ENCODE data around the gene KBTBD7. TPM values are rescaled to one million over a fixed set of nuclear protein-coding genes. Genes with fewer than 3 reads are reported as not detected.
A peak's percentile ranks its signal among the peaks of the same experiment; 100 is the strongest.

The KBTBD7 gene
- total and polyA plus RNA-seq, 9 of the 15 experiments (the other 6 are each of a cell fraction or from before 2014, with no cell fraction given): 1.8 to 4.4 (median 3.3) TPM

DNA sequence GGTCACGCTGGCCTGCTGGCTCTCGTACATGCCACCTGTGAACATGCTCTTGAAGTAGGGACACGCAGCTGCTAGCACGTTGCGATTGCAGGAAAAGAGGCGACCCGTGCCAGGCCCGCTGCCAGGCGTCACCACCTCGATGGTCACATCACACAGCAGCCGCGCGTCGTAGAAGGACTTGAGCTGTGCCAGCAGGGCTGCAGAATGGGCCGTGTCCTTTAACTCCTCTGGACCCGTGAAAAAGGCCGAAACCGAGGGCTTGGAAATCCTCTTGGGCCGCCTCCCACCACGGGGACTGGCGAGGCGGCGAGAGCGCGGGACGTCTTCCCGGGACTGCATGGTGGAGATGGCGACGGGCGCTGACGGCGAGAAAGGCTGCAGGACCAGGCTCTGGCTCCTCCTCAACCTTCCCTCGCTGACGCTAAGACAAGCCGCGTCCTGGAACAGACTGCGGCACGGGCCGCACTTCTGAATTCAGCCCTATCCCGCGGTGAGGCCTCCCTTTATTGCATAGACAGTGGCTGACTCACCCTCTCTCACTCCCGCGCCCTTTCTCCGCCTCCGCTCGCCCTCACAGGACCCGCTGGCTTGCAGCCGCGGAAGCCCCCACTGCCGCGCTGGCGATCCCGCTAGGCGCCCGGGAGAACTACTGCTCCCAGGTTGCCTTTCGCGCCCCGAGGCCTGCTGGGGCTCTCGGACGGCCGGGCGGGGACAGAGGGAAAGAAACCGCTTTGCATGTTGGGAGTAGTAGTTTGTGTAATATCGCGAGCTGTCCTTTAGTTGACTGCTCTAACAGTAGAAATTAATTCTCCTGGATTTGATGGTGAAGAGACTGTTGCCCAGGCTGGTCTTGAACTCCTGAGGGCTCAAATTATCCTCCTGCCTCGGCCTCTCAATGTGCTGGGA is at the start of gene KBTBD7 (continued):
- TF ChIP-seq, protein P1, sequence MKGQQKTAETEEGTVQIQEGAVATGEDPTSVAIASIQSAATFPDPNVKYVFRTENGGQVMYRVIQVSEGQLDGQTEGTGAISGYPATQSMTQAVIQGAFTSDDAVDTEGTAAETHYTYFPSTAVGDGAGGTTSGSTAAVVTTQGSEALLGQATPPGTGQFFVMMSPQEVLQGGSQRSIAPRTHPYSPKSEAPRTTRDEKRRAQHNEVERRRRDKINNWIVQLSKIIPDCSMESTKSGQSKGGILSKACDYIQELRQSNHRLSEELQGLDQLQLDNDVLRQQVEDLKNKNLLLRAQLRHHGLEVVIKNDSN (CRISPR knock-in tag; IDR thresholded peaks at IDR 0.05): no peak
- TF ChIP-seq MAZ (CRISPR knock-in tag; conservative IDR thresholded peaks at IDR 0.05 in 1 of 2, IDR thresholded peaks at IDR 0.05 in 1 of 2): peak; percentile 84 to 85
- TF ChIP-seq, protein P2, sequence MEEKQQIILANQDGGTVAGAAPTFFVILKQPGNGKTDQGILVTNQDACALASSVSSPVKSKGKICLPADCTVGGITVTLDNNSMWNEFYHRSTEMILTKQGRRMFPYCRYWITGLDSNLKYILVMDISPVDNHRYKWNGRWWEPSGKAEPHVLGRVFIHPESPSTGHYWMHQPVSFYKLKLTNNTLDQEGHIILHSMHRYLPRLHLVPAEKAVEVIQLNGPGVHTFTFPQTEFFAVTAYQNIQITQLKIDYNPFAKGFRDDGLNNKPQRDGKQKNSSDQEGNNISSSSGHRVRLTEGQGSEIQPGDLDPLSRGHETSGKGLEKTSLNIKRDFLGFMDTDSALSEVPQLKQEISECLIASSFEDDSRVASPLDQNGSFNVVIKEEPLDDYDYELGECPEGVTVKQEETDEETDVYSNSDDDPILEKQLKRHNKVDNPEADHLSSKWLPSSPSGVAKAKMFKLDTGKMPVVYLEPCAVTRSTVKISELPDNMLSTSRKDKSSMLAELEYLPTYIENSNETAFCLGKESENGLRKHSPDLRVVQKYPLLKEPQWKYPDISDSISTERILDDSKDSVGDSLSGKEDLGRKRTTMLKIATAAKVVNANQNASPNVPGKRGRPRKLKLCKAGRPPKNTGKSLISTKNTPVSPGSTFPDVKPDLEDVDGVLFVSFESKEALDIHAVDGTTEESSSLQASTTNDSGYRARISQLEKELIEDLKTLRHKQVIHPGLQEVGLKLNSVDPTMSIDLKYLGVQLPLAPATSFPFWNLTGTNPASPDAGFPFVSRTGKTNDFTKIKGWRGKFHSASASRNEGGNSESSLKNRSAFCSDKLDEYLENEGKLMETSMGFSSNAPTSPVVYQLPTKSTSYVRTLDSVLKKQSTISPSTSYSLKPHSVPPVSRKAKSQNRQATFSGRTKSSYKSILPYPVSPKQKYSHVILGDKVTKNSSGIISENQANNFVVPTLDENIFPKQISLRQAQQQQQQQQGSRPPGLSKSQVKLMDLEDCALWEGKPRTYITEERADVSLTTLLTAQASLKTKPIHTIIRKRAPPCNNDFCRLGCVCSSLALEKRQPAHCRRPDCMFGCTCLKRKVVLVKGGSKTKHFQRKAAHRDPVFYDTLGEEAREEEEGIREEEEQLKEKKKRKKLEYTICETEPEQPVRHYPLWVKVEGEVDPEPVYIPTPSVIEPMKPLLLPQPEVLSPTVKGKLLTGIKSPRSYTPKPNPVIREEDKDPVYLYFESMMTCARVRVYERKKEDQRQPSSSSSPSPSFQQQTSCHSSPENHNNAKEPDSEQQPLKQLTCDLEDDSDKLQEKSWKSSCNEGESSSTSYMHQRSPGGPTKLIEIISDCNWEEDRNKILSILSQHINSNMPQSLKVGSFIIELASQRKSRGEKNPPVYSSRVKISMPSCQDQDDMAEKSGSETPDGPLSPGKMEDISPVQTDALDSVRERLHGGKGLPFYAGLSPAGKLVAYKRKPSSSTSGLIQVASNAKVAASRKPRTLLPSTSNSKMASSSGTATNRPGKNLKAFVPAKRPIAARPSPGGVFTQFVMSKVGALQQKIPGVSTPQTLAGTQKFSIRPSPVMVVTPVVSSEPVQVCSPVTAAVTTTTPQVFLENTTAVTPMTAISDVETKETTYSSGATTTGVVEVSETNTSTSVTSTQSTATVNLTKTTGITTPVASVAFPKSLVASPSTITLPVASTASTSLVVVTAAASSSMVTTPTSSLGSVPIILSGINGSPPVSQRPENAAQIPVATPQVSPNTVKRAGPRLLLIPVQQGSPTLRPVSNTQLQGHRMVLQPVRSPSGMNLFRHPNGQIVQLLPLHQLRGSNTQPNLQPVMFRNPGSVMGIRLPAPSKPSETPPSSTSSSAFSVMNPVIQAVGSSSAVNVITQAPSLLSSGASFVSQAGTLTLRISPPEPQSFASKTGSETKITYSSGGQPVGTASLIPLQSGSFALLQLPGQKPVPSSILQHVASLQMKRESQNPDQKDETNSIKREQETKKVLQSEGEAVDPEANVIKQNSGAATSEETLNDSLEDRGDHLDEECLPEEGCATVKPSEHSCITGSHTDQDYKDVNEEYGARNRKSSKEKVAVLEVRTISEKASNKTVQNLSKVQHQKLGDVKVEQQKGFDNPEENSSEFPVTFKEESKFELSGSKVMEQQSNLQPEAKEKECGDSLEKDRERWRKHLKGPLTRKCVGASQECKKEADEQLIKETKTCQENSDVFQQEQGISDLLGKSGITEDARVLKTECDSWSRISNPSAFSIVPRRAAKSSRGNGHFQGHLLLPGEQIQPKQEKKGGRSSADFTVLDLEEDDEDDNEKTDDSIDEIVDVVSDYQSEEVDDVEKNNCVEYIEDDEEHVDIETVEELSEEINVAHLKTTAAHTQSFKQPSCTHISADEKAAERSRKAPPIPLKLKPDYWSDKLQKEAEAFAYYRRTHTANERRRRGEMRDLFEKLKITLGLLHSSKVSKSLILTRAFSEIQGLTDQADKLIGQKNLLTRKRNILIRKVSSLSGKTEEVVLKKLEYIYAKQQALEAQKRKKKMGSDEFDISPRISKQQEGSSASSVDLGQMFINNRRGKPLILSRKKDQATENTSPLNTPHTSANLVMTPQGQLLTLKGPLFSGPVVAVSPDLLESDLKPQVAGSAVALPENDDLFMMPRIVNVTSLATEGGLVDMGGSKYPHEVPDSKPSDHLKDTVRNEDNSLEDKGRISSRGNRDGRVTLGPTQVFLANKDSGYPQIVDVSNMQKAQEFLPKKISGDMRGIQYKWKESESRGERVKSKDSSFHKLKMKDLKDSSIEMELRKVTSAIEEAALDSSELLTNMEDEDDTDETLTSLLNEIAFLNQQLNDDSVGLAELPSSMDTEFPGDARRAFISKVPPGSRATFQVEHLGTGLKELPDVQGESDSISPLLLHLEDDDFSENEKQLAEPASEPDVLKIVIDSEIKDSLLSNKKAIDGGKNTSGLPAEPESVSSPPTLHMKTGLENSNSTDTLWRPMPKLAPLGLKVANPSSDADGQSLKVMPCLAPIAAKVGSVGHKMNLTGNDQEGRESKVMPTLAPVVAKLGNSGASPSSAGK (IDR thresholded peaks at IDR 0.05): peak; percentile 87
- no peak for TF ChIP-seq ZFP1 (CRISPR knock-in tag; IDR thresholded peaks at IDR 0.05)
- TF ChIP-seq, protein P3, sequence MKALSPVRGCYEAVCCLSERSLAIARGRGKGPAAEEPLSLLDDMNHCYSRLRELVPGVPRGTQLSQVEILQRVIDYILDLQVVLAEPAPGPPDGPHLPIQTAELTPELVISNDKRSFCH (CRISPR knock-in tag; IDR thresholded peaks at IDR 0.05): no peak
- TF ChIP-seq, protein P3 (tag; IDR thresholded peaks at IDR 0.05): peak; percentile 64; the same call in 1 of the 2 replicates
